Sigmoid colon (tissue), 7 donors: ENCODE results near the gene FOXN3. TPM values are rescaled to one million over a fixed set of nuclear protein-coding genes. Genes with fewer than 3 reads are reported as not detected.

Experiments
- DNase-seq: peaks from one replicate; pipeline ENCODE4 v3.0.0-alpha.2; 2019
- H3K27ac ChIP-seq, 4 donors: fragments of 200-600 bp; sonication (generic); one replicate each; pipeline ENCODE4 v1.5.1; 2016 to 2019; ENCODE audit warnings: mild to moderate bottlenecking in 1 of 4
- H3K27me3 ChIP-seq, 3 donors: fragments of 200-600 bp; sonication (generic); one replicate each; pipeline ENCODE4 v1.5.1; 2019; ENCODE audit warnings: mild to moderate bottlenecking in 1 of 3
- H3K36me3 ChIP-seq, 4 donors: fragments of 200-600 bp; sonication (generic); one replicate each; pipeline ENCODE4 v1.5.1; 2016 to 2019
- H3K4me1 ChIP-seq, 4 donors: fragments of 200-600 bp; sonication (generic); one replicate each; pipeline ENCODE4 v1.5.1; 2017 to 2019
- H3K4me3 ChIP-seq, 4 donors: fragments of 200-600 bp; sonication (generic); one replicate each; pipeline ENCODE4 v1.5.1; 2017 to 2019; ENCODE audit warnings: mild to moderate bottlenecking in 2 of 4, moderate library complexity in 1 of 4
- H3K9me3 ChIP-seq, 4 donors: fragments of 200-600 bp in 3 of 4; sonication (generic) in 3 of 4; one replicate each; pipeline versions ENCODE4 v1.5.1 to v1.6.1; 2013 to 2019
- EP300 ChIP-seq, 4 donors: sonication (generic); formaldehyde crosslinking; IDR thresholded peaks; one replicate each; pipeline ENCODE4 v1.6.1; 2017; ENCODE audit warnings: antibody characterized with exemption in 4 of 4
- POLR2A ChIP-seq, 2 donors: fragments of 450-650 bp; IDR thresholded peaks; one replicate each; pipeline ENCODE4 v1.6.1; 2016; ENCODE audit warnings: antibody characterized with exemption in 2 of 2, mild to moderate bottlenecking in 2 of 2, moderate library complexity in 2 of 2
- POLR2AphosphoS5 ChIP-seq, 4 donors: sonication (generic); formaldehyde crosslinking; IDR thresholded peaks; one replicate each; pipeline ENCODE4 v1.6.1; 2017; ENCODE audit warnings: antibody characterized with exemption in 4 of 4
- WGBS, 2 donors: extraction: QIAGEN DNeasy Blood & Tissue Kit; methylation state at CpG; one replicate each; pipeline ENCODE4 v1.1.7; 2013; 5-methylcytosine and 5-hydroxymethylcytosine counted together
- intact Hi-C: fragments of 100-400 bp; cut with DNase I; formaldehyde crosslinking; loops from one replicate; pipeline ENCODE4 v1.15.1; 2023
- polyA plus RNA-seq, 3 donors: library from polyadenylated mRNA; stranded (reverse); fragments of 200-250 nt; gene quantifications; one replicate each; pipeline ENCODE4 v1.2.3, GENCODE V29; 2013
- total RNA-seq, 4 donors: library from RNA; depleted of rRNA; stranded (reverse); fragments of >200 nt; gene quantifications; one replicate each; pipeline ENCODE4 v1.1.0, GENCODE V29; 2016
- TF ChIP-seq, protein P1 (sequence below), 4 experiments: fragments of 450-650 bp in 3 of 4; fragments of 200-600 bp in 1 of 4; IDR thresholded peaks; one replicate each; pipeline ENCODE4 v1.5.1; 2016 to 2019; ENCODE audit warnings: antibody characterized with exemption in 4 of 4, mild to moderate bottlenecking in 3 of 4, moderate library complexity in 2 of 4
- donor health status: healthy with polysubstance abuse.
- donor health status: Bipolar disorder and iron deficiency.
- donor health status: healthy.

Gene FOXN3
- total and polyA plus RNA-seq, 7 donors = 24.6 to 146 (median 104) TPM

DNA sequence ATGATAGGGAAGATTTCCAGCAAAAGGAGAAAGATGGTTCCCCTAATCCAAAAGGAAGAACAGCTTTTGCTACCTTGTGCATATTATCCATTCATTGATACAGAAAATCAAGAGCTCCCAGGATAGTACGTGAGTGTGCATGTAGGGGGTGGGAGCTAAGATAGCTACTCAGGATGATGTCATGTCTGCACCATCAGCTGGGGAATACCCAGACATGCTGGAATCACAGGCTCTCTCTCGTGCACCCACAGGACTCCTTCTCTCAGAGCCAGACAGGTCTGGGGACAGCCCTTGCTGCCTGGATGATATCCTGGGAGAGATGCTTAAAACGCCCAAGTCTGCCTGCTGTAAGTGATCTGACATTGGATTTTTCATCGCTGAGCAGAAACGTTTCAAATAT is 38.9 kb downstream of the FOXN3 start:
- Histone ChIP-seq H3K36me3 (no peaks in the 10 kb centered on the region), H3K4me3 (no peak overlapping the region), H3K27ac (no peak overlapping the region), H3K4me1 (peaks cover 0 to 32% (median 15%) of the 10 kb centered on the region in 4 donors), H3K9me3 (no peaks in the 10 kb centered on the region), H3K27me3 (no peaks in the 10 kb centered on the region)
- intact Hi-C loops = no loop called here
- no peak for DNase-seq
- TF ChIP-seq POLR2A (IDR thresholded peaks at IDR 0.05) (no peak), EP300 (IDR thresholded peaks at IDR 0.05) (no peak), POLR2AphosphoS5 (IDR thresholded peaks at IDR 0.05) (no peak)
- TF ChIP-seq, protein P1, sequence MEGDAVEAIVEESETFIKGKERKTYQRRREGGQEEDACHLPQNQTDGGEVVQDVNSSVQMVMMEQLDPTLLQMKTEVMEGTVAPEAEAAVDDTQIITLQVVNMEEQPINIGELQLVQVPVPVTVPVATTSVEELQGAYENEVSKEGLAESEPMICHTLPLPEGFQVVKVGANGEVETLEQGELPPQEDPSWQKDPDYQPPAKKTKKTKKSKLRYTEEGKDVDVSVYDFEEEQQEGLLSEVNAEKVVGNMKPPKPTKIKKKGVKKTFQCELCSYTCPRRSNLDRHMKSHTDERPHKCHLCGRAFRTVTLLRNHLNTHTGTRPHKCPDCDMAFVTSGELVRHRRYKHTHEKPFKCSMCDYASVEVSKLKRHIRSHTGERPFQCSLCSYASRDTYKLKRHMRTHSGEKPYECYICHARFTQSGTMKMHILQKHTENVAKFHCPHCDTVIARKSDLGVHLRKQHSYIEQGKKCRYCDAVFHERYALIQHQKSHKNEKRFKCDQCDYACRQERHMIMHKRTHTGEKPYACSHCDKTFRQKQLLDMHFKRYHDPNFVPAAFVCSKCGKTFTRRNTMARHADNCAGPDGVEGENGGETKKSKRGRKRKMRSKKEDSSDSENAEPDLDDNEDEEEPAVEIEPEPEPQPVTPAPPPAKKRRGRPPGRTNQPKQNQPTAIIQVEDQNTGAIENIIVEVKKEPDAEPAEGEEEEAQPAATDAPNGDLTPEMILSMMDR (IDR thresholded peaks at IDR 0.05) = no peak
- WGBS, 2 donors = 70 to 77% methylated on average over 5 of the region's 5 CpGs

DNA sequence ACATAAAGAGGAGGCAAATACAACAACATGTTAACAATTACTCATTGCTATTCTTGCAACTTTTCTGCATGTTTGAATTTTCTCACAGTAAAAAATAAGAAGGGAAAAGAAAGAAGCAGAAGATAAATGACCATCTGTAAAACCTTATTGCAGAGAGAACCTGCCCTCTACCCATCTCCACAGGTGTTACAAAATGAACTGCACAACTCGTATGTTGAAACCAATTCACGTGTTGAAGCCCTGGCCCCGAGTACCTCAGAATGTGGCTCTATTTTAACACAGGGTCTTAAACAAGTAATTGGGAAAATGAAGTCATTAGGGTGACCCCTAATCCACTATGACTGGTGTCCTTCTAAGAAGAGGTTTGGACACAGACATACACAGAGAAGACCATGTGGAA is 39.5 kb downstream of the FOXN3 start:
- H3K27ac ChIP-seq = no peak overlapping the region
- H3K4me3 ChIP-seq = no peak overlapping the region
- H3K27me3 ChIP-seq = no peaks in the 10 kb centered on the region
- no peaks in the 10 kb centered on the region for H3K9me3 ChIP-seq
- H3K4me1 ChIP-seq = peaks cover 0 to 32% (median 14%) of the 10 kb centered on the region in 4 donors
- TF ChIP-seq POLR2AphosphoS5 (IDR thresholded peaks at IDR 0.05) = no peak
- TF ChIP-seq POLR2A (IDR thresholded peaks at IDR 0.05) = no peak
- TF ChIP-seq, protein P1 (IDR thresholded peaks at IDR 0.05) = no peak
- no peak for TF ChIP-seq EP300 (IDR thresholded peaks at IDR 0.05)
- H3K36me3 ChIP-seq = no peaks in the 10 kb centered on the region
- WGBS, 2 donors = 89 to 97% methylated on average over 3 of the region's 3 CpGs
- intact Hi-C loops = no loop called here
- no peak for DNase-seq

DNA sequence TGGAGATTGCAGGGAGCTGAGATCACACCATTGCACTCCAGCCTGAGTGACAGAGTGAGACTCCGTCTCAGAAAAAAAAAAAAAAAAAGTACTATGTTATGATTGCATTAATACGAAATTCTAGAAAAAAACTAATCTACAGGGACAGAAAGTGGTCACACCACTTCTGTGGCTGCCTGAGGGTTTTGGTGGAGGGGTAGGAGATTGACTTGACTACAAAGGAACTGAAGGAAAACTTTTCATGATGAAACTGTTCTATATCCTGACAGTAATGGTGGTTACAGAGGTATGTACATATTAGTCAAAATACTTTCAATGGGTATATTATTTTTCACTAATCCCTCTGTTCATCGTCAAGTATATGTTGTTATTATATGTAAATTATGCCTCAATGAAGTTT is 42.1 kb downstream of the FOXN3 start:
- Histone ChIP-seq H3K27ac (no peak overlapping the region), H3K4me1 (peaks cover 0 to 49% (median 34%) of the 10 kb centered on the region in 4 donors), H3K4me3 (no peak overlapping the region), H3K36me3 (no peaks in the 10 kb centered on the region), H3K27me3 (no peaks in the 10 kb centered on the region), H3K9me3 (no peaks in the 10 kb centered on the region)
- intact Hi-C loops = no loop called here
- TF ChIP-seq, protein P1 (IDR thresholded peaks at IDR 0.05) = no peak
- TF ChIP-seq EP300 (IDR thresholded peaks at IDR 0.05) (no peak), POLR2AphosphoS5 (IDR thresholded peaks at IDR 0.05) (no peak), POLR2A (IDR thresholded peaks at IDR 0.05) (no peak)
- no peak for DNase-seq
- 88 to 91% methylated on average over 3 of the region's 3 CpGs for WGBS, 2 donors

DNA sequence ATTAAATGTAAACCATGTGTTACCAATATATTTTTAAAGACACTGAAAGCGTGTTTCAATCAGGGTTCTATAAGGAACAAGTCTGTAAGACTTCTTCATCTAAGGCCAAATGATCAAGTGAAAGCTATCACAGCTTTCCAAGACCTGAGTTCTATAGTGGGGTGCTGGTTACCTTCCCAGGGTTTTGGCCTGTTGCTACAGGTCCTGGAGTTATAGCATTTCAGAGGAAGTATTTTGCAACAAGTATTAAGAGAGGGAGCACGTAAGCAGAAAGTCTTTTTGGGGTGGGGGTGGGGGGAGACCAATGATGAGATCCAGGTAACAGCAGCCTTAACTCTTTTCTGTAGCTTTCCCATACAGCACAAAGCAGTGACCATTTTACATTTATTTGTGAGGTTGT is 43.8 kb downstream of the FOXN3 start:
- 89 to 93% methylated on average over 2 of the region's 2 CpGs for WGBS, 2 donors
- no peaks in the 10 kb centered on the region for H3K27me3 ChIP-seq
- no peak for DNase-seq
- TF ChIP-seq POLR2AphosphoS5 (IDR thresholded peaks at IDR 0.05) (no peak), EP300 (IDR thresholded peaks at IDR 0.05) (no peak)
- TF ChIP-seq, protein P1 (IDR thresholded peaks at IDR 0.05) = no peak
- H3K27ac ChIP-seq = no peak overlapping the region
- no peak overlapping the region for H3K4me3 ChIP-seq
- H3K9me3 ChIP-seq = no peaks in the 10 kb centered on the region
- peaks cover 0 to 49% (median 40%) of the 10 kb centered on the region in 4 donors for H3K4me1 ChIP-seq
- H3K36me3 ChIP-seq = no peaks in the 10 kb centered on the region
- intact Hi-C loops = no loop called here

DNA sequence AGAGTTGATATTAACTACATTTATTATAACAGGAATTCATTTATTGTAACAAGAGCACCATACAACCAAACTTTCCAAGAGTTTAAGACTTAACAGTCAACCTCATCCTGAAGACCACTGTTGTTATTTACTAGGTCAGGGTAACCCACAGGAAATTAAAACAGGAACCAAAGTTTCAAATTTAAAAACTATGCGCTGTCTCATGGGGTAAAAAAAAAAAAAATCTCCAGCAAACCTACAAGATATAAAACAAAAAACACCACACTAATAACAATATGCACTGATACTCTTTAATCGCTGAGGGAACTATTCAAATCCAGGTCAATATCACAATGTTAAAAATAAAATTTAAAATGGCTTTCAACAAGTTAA is 44.5 kb downstream of the FOXN3 start:
- no peaks in the 10 kb centered on the region for H3K36me3 ChIP-seq
- H3K27ac ChIP-seq = no peak overlapping the region
- no peak overlapping the region for H3K4me3 ChIP-seq
- peaks cover 0 to 49% (median 44%) of the 10 kb centered on the region in 4 donors for H3K4me1 ChIP-seq
- intact Hi-C loops = no loop called here
- no peaks in the 10 kb centered on the region for H3K27me3 ChIP-seq
- H3K9me3 ChIP-seq = no peaks in the 10 kb centered on the region
- DNase-seq = no peak
- TF ChIP-seq POLR2AphosphoS5 (IDR thresholded peaks at IDR 0.05) = no peak
- TF ChIP-seq EP300 (IDR thresholded peaks at IDR 0.05) = no peak
- TF ChIP-seq, protein P1 (IDR thresholded peaks at IDR 0.05) = no peak
- TF ChIP-seq POLR2A (IDR thresholded peaks at IDR 0.05) = no peak
- 79 to 92% methylated on average over 2 of the region's 2 CpGs for WGBS, 2 donors
